C4-2B (cell line): ENCODE results near the gene IMMT.

Source experiments
- H3K27ac ChIP-seq: fragments of 450-650 bp; 2 replicates; pipeline ENCODE4 v1.5.1; 2017
- CTCF ChIP-seq: fragments of 450-650 bp; conservative IDR thresholded peaks from 2 replicates; pipeline ENCODE4 v1.5.1; 2017; ENCODE audit warnings: mild to moderate bottlenecking
- ZFX ChIP-seq: fragments of 450-650 bp; IDR thresholded peaks from 2 replicates; pipeline ENCODE4 v1.6.1; 2017

IMMT gene

DNA sequence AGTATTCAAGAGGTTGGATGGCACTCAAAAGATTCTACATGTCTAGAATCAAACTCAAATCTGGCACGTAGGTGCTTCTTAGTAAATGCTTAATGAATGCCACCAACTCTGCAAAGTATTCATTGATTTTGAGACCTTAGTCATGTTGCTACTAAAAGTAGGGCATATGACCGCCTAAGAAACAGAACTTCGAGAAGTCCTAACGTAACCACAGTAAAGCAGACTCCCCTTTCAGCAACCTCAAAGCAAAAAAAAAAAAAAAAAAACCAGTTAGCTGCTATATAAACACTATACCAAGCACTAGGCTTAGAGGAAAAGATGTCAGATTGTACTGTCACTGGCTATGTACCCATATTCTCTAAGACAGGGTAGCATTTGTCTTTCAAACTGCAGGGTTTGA is 55.3 kb downstream of the IMMT start:
- H3K27ac ChIP-seq = no peak overlapping the region
- TF ChIP-seq ZFX (no peak), CTCF (no peak)

DNA sequence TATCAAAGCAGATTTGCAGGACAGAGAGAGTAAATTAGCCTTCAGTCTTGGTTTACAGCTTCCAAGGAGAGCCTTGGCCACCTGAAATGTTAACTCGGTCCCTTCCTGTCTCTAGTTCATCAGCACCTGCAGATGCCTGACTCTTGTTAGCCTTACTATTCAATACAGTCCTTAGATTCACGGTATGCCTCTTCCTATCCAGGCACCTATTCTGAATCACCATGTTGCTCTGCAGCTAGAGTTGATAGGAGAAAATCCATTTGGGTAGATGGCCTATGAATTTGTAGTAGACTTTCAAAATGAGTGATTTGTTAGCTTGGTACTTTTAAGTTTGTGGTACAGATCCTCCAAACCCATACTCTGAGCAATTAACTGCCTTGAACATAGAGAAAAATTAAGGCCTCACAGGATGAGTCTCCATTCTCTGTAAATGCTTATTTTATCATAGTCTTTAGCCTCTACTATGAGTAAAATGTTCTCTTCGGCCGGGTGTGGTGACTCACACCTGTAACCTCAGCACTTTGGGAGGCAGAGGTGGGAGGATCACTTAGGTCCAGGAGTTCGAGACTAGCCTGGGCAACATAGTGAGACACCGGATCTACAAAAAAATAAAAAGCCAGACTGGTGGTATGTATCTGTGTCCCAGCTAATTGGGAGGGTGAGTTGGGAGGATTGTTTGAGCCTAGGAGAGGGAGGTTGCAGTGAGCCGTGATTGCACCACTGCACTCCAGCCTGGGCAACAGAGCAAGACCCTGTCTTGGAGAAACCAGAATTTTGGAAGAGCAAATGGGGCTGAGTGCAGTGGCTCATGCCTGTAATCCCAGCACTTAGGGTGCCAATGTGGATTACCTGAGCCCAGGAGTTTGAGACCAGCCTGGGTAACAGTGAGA is 56.3 kb downstream of the IMMT start:
- no peak for TF ChIP-seq CTCF
- TF ChIP-seq ZFX = no peak
- no peak overlapping the region for H3K27ac ChIP-seq

DNA sequence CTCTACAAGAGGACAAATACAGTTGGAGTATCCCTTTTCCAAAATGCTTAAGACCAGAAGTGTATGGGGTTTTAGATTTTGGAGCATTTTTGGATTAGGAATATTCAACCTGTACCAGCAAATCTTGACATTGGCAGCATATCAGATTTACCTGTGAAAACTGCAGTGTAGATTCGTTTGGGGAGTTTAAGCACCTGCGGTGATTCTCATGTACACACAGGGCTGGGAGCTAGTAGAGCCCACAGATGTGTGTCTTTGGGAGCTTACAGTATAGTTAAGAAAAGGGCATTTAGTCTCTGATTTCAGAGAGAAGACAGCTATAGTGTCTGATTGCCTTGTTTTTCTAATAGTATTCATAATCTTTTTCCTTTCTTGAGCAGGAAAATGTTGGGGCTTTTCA is 59.1 kb downstream of the IMMT start:
- no peak for TF ChIP-seq ZFX
- no peak overlapping the region for H3K27ac ChIP-seq

DNA sequence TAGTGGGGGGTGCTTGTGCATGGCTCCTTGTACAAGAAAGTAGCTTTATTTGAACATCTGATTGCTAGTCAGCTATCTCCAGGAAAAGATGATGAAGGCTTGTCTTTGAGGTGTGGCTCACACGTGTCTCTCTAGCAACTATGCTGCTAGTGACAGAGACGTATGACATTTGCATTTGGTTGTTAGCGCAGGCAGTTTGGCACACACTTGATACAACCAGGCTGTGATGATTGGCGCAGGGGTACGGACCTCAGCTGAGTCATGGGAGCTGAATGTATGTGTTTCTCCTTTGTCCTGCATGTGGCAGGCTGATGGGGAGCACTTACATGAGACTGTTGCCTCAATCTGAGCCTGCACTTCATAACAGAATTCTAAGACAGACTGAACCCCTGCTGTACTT is 59.6 kb downstream of the IMMT start:
- TF ChIP-seq ZFX (no peak), CTCF (no peak)
- H3K27ac ChIP-seq = no peak overlapping the region

GRCh38 chr2:86134709-86135108 is 60.6 kb downstream of the IMMT start:
- TF ChIP-seq CTCF = no peak
- no peak for TF ChIP-seq ZFX
- no peak overlapping the region for H3K27ac ChIP-seq

DNA sequence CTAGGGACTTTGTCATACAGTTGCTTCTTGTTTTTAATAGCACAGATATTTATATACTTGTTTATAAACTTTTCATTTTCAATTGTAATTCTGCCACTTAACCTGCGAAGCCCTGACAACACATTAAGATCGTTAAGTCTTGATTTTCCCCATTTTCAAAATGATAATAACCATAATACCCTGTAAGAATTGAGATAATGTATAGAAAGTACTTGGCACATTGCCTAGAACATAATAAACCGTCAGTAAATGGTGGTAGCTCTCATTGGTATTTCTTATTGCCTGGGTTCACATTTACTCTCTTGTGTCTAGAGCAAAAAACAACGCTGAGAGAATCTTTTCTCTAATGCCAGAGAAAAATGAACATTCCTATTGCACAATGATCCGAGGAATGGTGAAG is 70.6 kb downstream of the IMMT start:
- H3K27ac ChIP-seq = no peak overlapping the region
- TF ChIP-seq ZFX (no peak), CTCF (no peak)

GRCh38 chr2:86123328-86123925 is 71.8 kb downstream of the IMMT start:
- TF ChIP-seq ZFX (no peak), CTCF (no peak)
- H3K27ac ChIP-seq = no peak overlapping the region

GRCh38 chr2:86118130-86118529 is 77.1 kb downstream of the IMMT start:
- no peak overlapping the region for H3K27ac ChIP-seq
- TF ChIP-seq CTCF (no peak), ZFX (no peak)
